ENCODE data around the gene GRHL3. TPM values are rescaled to one million over a fixed set of nuclear protein-coding genes. Genes with fewer than 3 reads are reported as not detected.

The GRHL3 gene
- total and polyA plus RNA-seq, 10 of the 15 experiments (the other 5 are each of a cell fraction or from before 2014, with no cell fraction given) = 0.07 to 0.87 (median 0.34) TPM

DNA sequence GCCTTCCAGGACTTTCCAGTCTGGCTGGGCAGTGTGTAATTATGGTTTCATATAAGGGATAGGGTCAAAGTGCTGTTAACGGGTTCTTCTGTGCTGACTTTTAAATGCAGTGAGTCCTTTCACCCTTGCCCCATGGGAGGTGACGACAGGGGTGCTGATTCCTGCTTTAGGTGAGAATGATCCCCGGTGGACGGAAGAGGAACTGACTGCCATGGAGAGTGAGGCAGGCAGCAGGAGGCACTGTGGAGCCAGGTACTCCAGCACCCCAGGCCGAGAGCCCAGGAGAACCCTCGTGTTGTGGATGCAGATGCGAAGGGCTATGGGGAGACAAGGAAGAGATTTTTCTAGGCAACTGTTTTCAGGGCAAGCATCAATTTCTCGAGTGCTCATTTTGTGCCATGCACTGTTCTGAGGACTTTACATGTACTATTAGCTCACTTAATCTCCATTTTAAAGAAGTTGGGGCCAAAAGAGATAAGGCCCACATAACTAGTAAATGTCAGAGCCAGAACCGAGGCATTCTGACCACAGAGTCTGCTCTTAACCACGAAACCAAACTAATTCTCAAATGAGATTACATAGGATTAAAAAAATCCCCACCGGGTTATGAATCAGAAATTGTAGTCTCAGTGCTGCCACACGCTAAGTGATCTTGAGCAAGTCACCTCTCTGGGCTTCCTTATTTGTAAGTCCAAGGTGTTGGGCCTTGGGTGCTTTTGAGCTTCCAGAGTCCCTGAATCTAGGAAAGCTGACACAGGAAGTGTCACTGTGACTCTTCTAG is 66.2 kb downstream of the GRHL3 start:
- no peak for DNase-seq (ENCODE audit: low read depth, low spot score)
- no peak overlapping the region; the same call in 1 of the 2 replicates for H2AFZ ChIP-seq (ENCODE audit: control insufficient read depth, low read depth, low read length)
- ATAC-seq = peak; percentile 59
- 0 out of 2 replicates have a peak overlapping the region, but pooled peaks have one; percentile 20 for H3K27ac ChIP-seq (ENCODE audit: control insufficient read depth, insufficient read depth)
- H3K4me2 ChIP-seq (ENCODE audit: control insufficient read depth, insufficient read depth) = peak overlapping the region; percentile 78; the same call in 1 of the 2 replicates
- H3K79me2 ChIP-seq (ENCODE audit: control insufficient read depth, insufficient read depth, low read length) = no peaks in the 10 kb centered on the region
- no peak overlapping the region for H3K9ac ChIP-seq (ENCODE audit: control insufficient read depth, insufficient read depth, low read length)
- no TSS peak for BruUV-seq (replicated peaks)
- POLR2A ChIA-PET = no interaction called here
- H3K9me3 ChIP-seq (replicated peaks; ENCODE audit: control insufficient read depth, insufficient read depth, low read length) = no peaks in the 10 kb centered on the region
- H4K20me1 ChIP-seq (ENCODE audit: control insufficient read depth, insufficient read depth) = no peaks in the 10 kb centered on the region
- peaks cover 31% of the 10 kb centered on the region for H3K4me1 ChIP-seq (ENCODE audit: control insufficient read depth, insufficient read depth, low read length)
- RAD21 ChIA-PET (ENCODE audit: unreplicated experiment) = interaction anchor here (0.9 to 1.0 kb wide), 2 partner anchors 182 to 186 kb away, joined by 4 to 7 read pairs; no protein-coding TSS in a partner anchor
- no peak overlapping the region for H3K4me3 ChIP-seq
- in situ Hi-C loops (cut with MboI) = no loop called here
- no peaks in the 10 kb centered on the region for H3K36me3 ChIP-seq (ENCODE audit: control insufficient read depth in 2 of 2, insufficient read depth in 2 of 2, low read length in 1 of 2)
- H3K27me3 ChIP-seq (replicated peaks in 1 of 2; ENCODE audit: control insufficient read depth in 2 of 2, insufficient read depth in 2 of 2, low read length in 1 of 2) = no peaks in the 10 kb centered on the region; a peak in 1 of 4 replicates
- TF ChIP-seq, protein P1, sequence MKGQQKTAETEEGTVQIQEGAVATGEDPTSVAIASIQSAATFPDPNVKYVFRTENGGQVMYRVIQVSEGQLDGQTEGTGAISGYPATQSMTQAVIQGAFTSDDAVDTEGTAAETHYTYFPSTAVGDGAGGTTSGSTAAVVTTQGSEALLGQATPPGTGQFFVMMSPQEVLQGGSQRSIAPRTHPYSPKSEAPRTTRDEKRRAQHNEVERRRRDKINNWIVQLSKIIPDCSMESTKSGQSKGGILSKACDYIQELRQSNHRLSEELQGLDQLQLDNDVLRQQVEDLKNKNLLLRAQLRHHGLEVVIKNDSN (IDR thresholded peaks at IDR 0.05; ENCODE audit: borderline replicate concordance, extremely low read length, insufficient read depth, low read depth, low read length) = no peak
- peak; percentile 41 for TF ChIP-seq RAD21 (IDR thresholded peaks at IDR 0.05; ENCODE audit: insufficient read depth, low read depth, low read length)
- TF ChIP-seq RBBP5 (conservative IDR thresholded peaks at IDR 0.05) = no peak
- TF ChIP-seq SPI1 (IDR thresholded peaks at IDR 0.05; ENCODE audit: borderline replicate concordance, insufficient read depth, low read depth, low read length) = 0 out of 2 replicates have a peak, but pooled peaks have one; percentile 9
- TF ChIP-seq RUNX3 (IDR thresholded peaks at IDR 0.05; ENCODE audit: low read length) = peak; percentile 73
- TF ChIP-seq, protein P2, sequence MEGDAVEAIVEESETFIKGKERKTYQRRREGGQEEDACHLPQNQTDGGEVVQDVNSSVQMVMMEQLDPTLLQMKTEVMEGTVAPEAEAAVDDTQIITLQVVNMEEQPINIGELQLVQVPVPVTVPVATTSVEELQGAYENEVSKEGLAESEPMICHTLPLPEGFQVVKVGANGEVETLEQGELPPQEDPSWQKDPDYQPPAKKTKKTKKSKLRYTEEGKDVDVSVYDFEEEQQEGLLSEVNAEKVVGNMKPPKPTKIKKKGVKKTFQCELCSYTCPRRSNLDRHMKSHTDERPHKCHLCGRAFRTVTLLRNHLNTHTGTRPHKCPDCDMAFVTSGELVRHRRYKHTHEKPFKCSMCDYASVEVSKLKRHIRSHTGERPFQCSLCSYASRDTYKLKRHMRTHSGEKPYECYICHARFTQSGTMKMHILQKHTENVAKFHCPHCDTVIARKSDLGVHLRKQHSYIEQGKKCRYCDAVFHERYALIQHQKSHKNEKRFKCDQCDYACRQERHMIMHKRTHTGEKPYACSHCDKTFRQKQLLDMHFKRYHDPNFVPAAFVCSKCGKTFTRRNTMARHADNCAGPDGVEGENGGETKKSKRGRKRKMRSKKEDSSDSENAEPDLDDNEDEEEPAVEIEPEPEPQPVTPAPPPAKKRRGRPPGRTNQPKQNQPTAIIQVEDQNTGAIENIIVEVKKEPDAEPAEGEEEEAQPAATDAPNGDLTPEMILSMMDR (IDR thresholded peaks at IDR 0.05 in 2 of 3, conservative IDR thresholded peaks at IDR 0.05 in 1 of 3; ENCODE audit: control insufficient read depth in 2 of 3, extremely low read depth in 1 of 3, insufficient read depth in 1 of 3, low read depth in 3 of 3, low read length in 3 of 3) = peak in 2 of 3 experiments; percentile 48 to 57; a peak in 5 of 6 replicates
- peak; percentile 43; the same call in 1 of the 2 replicates for TF ChIP-seq YY1 (IDR thresholded peaks at IDR 0.05; ENCODE audit: low read depth, low read length)
- TF ChIP-seq NFYA (IDR thresholded peaks at IDR 0.05; ENCODE audit: borderline replicate concordance, low read depth, low read length) = no peak
- WGBS (ENCODE audit: insufficient coverage, insufficient replicate concordance, low lambda C conversion rate, missing lambda C conversion rate) = 52% methylated on average over 12 of the region's 12 CpGs
- intact Hi-C loops (cut with micrococcal nuclease; ENCODE audit: unreplicated experiment) = no loop called here
- CTCF ChIA-PET = interaction anchor here (0.7 to 6.2 kb wide), 8 partner anchors 30 to 241 kb away, joined by 3 to 74 read pairs (median 3); partner anchors contain the start of gene NIPAL3
- SMC1A ChIA-PET (ENCODE audit: uncharacterized antibody, unreplicated experiment) = interaction anchor here (0.9 to 2.9 kb wide), 7 partner anchors 8 to 196 kb away, joined by 3 to 19 read pairs (median 3); no protein-coding TSS in a partner anchor
- no peak for FAIRE-seq
